HG02870 (cell line): ENCODE results near the gene OBSL1.

Experiments
- ATAC-seq: cut with Tn5 transposase; IDR thresholded peaks from one replicate; pipeline ENCODE4 v1.9.1; 2021; ENCODE audit warnings: mild to moderate bottlenecking, moderate library complexity; ENCODE audit not compliant: unreplicated experiment

Gene OBSL1

DNA sequence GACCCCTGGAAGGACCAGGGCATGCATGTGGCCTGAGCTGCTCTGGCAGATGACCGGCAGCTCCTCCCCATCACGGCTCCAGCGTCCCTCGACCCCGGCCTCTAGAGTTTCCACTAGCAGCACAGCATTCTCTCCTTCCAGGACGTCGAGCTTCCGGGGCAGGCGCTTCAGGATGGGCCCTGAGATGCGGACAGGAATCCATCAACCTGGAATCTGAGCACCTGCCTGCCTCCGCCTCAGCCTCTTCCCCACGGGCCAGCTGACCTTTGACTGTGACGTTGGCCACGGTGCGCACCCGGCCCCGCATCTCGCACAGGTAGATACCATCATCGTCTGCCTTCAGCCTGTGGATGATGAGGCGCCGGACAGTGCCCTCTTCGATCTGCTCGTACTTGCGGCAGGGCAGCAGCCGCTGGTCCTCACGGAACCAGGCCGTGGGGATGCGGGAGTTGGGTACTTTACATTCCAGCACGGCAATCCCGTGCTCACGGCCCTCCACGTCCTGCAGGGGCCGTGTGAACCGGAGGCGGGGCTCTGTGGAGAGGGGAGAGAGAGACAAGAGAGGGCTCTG is 3.5 kb downstream of the OBSL1 start:
- ATAC-seq = no peak

- ATAC-seq = no peak
Observed at GRCh38 chr2:219567131-219567530, 4.2 kb downstream of the OBSL1 start.

DNA sequence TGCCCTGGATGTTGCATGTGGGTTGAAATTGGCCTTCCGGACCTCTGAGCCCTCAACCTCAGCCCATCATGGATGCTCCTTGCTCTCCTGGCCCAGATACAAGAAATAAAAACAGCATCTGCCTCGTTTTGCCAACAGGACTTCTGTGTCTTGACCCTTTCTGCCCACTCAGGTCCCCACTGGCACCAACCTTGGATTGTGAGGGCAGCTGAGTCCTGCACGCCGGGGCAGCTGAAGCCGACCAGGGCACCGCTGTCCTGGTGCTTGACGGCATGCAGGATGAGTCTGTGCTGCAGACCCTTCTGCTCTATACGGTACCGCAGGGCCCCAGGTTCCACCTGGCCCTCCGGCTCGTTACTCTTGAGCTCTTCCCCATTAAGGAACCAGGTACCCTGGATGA is 4.7 kb downstream of the OBSL1 start:
- ATAC-seq = no peak

GRCh38 chr2:219565130-219566080 is 5.9 kb downstream of the OBSL1 start:
- ATAC-seq = no peak

DNA sequence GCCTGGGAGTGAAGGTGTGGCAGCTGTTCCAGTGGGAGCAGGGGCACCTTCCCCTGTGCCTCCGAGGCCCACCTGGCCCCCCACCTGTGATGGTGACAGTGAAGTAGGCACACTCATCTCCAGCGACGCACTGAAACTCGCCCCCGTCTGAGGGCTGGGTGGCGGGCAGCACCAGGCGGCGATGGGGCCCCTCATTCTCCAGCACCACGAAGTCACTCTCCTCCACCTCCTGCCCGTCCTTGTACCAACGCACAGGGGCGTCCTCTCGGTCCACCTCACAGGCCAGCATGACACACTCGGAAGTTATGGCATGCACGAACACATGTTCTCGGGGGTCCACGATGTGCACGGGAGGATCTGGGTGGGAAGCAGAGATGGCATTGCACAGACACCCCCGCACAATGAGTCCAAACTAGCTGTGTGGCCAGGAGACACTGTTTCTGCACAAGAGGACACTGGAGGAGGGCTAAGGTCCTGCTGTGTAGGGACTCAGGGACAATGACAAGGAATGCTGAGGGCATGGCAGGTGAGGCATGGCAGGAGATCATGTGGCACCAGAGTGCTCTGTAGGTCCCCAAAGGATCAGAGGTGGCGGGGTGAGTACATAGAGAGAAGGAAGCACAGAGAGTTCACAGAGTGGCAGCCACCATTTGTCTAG is 7.9 kb downstream of the OBSL1 start:
- ATAC-seq = no peak

GRCh38 chr2:219562049-219563020 is 9.0 kb downstream of the OBSL1 start:
- ATAC-seq = no peak

DNA sequence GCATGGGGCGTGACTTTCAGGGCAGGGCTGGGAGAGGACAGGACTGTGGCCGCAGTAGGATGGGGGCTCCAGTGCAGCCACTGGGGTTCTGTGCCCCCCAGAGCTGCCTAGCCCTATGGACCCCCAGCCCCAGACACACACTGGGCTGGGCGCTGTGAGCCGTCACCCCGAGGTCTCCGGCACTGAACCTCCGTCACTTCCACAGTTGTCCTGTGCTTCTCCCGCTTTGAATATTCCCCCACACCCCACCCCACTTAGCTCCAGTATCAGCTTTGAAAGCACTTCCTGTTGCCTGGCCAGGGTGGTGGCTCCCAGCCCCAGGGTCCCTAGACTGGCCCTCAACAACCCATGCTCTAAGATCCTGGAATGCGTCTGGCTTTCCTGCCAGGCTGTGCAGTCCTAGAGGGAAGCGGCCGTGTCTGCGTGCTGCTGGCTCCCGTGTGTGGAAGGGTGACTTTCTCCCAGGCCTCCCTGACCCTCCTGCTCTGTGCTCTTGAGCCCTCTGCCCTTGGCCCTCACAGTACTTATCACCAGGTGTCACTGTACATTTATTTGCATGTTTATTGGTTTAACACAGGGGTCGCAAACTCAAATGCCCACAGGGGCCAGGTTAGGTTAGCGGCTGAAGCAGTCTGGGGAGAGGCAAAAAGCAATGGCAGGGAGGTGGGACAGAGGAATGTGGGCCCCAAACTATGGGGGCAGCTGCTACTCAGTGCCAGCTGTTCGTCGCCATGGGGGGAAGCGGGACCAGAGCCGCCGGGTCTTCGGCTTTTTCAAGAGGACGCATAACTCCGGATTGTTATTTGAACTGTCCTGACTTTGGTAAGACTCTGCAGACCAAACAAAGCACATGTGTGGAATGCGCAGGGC is 9.9 kb downstream of the OBSL1 start:
- no peak for ATAC-seq

DNA sequence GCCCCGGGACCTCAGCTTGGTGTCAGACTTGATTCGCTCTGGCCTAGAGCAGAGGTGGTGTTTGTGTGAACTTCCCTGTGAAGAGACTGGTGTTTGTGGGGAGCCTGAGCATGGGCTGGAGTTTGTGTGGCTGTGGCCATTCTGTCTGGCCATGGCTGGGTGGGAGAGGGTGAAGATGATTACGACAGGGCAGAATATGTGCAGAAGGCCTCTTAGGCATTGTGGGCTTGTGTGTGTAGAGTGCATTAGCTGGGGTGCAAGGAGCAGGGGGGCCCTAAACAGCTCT is 10.5 kb downstream of the OBSL1 start:
- no peak for ATAC-seq

GRCh38 chr2:219560037-219560892 is 11.1 kb downstream of the OBSL1 start:
- ATAC-seq = no peak

DNA sequence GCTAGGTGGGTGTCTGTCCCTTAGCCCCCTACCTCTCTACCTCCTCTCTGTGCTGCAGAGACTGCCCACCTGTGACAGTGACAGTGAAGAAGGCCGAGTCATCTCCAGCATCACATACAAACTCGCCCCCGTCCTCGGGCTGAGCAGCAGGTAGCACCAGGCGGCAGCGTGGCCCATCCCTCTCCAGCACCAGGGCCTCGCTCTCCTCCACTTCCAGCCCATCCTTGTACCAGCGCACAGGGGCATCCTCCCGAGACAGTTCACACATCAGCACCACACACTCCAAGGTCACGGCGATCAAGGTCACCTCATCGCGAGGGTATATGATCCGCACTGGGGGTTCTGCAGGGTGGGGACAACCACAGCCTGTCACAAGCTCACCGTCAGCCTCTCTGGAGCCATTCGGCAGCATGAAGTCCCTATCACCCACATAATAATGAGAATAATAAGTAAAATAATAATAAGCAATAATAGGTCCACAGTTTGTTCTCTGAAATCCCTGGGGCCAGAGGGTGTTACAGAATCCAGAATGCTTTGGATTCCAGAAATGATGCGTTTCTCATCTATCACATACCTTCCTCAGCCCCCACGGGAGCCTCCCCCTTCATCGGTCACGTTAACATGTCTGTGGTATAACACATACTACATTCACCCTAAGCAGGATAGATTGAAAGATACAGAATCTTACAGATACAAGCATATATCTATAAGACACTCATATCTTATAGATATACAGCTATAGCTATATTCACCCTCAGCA is 12.0 kb downstream of the OBSL1 start:
- no peak for ATAC-seq

DNA sequence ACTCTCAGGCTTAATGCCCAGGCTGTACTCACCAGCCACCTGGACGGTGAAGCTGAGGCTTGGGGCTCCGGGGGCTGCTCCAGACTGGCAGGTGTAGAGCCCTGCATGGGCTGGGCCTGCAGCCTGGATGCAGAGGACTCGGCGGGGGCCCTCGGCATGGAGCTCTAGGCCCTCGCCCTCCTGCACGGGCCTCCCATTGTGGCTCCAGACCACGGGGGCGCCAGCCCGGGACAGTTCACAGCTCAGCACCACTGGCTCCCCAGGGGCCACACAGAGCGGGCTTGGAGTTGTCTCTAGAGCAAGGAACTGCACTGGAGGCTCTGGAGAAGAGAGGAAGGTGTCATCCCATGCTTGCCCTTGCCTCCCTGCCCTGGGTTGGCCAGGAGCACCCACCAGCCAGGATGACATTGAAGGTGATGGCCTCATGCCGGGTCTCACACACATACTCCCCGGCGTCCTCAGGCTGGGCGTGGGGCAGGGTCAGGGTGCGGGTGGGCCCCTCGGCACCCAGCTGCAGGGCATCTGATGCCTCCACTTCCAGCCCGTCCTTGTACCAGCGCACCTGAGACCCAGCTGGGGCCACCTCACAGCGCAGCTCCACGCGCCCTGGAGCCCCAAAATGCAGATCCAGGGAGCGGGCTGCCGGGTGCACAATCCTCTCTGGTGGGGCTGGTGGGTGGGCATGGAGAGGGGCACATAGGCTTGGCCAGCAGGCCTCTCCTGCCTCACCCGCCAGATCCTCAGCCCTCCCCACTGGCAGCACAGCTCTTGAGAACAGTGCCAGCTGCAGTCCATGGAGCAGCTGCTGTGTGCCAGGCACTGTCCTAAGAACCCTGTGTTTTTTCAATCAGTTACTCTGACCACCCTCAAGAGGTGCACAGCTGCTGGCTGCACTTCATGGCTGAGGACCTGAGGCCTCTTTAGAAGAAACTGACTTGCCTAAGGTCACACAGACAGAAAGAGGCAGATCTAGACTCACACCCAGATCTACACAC is 13.3 kb downstream of the OBSL1 start:
- ATAC-seq = no peak

DNA sequence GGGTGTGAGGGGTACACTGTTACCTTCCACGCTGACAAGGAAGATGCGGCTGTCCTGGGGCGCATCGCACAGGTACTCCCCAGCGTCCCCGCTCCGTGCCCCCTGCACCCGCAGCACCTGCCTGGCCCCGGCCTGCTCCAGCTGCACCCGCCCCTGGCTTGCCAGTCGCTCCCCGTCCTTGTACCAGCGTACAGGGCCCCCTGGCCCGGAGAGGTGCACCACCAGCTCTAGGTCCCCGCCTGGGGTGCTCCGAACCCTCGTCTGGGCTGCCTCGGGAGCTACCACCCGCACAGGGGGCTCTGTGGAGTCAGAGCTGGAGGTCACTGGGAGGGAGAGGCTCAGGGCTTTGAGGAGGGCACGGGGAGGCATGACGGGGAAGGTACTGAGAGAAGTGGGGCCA is 14.0 kb downstream of the OBSL1 start:
- ATAC-seq = no peak

DNA sequence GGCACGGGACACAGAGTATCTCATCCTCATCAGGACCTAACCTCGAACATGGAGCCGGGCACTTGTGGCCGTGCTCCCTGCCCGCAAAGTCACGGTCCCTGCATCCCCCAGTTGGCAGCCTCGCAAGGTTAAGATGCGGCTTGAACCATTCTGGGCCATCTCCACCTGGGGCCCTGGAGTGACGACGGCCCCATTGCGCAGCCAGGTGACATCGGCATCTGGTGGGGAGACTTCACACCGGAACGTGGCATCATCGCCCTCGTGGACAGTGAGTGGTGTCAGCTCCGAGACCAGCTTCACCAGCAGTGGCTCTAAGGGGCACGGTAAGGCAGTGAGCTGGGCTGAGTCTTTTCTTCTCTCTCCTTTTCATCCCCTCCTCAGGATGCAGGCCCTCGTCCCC is 14.9 kb downstream of the OBSL1 start:
- no peak for ATAC-seq

DNA sequence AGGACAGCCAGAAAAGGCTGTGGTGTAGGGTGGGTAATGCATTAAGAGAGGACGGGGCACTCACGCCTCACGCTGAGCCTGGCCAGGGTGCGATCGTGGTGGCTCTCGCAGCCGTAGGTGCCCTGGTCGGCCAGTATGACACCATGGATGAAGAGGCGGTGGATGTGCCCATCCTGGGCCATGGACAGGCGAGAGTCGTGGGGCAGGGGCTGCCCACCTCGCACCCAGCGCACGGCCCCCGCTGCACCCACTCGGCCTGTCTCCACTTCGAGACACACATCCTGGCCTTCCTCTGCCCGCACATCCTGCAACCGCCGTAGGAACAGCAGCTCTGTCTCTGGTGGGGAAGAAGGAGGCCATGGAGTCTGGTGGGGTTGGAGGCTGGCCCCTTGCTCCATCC is 15.4 kb downstream of the OBSL1 start:
- ATAC-seq = no peak

DNA sequence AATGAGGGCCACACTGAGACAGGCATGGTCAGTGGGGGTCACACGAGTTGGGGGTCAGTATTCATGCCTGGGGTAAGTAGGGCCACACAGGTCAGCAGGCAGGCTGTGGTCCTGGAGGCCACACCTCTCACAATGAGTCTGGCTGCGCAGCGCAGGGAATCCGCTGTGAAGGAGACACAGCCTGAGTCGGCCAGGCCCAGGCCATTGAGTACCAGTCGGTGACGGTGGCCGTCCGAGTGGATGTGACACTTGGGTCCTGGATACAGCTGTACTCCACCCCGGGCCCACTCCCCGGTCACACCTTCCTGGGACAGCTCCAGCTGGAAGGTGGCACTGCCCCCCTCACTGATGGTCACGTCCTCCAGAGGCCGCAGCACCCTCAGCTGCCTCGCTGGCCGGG is 17.0 kb downstream of the OBSL1 start:
- no peak for ATAC-seq

DNA sequence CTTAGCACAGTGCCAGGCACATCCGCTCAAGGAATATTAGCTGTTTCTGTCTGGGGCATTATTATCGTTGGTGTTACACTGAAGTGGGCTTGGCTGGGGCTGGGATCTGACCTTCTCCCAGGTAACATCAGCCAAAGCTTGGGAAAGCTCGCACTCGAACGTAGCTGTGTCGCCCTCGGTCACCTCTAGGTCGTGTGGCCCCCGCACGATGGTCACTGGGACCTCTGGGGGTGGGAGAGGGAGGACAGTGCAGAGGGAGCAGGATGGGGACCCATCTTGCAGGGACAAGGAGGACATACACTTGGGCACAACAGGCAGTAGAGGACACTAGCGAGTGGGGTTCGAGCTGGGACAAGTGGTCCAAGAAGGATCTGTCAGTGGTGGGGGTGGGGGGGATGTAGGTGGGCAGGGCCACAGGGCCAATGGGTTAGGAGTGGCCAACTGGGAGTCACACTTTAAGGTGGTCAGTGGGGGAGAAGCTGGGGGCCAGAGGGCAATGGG is 17.8 kb downstream of the OBSL1 start:
- ATAC-seq = no peak

GRCh38 chr2:219553168-219553417 is 18.2 kb downstream of the OBSL1 start:
- ATAC-seq = no peak
